Transverse colon (tissue), 4 donors: ENCODE results near the gene CTNND2. TPM values are rescaled to one million over a fixed set of nuclear protein-coding genes. Genes with fewer than 3 reads are reported as not detected.

Experiments
- DNase-seq: peaks from one replicate; pipeline ENCODE4 v3.0.0-alpha.2; 2019
- H3K27ac ChIP-seq, 4 donors: fragments of 200-600 bp; sonication (generic); 2 replicates each; pipeline ENCODE4 v1.5.1; 2016 to 2018; ENCODE audit warnings: inconsistent platforms in 4 of 4
- H3K27me3 ChIP-seq: fragments of 200-600 bp; sonication (generic); 2 replicates; pipeline ENCODE4 v1.5.1; 2017; ENCODE audit warnings: inconsistent platforms
- H3K36me3 ChIP-seq, 4 donors: fragments of 200-600 bp; sonication (generic); 2 replicates each; pipeline ENCODE4 v1.5.1; 2017 to 2019; ENCODE audit warnings: inconsistent platforms in 4 of 4
- H3K4me1 ChIP-seq, 4 donors: fragments of 200-600 bp; sonication (generic); 2 replicates each; pipeline ENCODE4 v1.5.1; 2017 to 2020; ENCODE audit warnings: inconsistent platforms in 4 of 4
- H3K4me3 ChIP-seq, 4 donors: fragments of 200-600 bp; sonication (generic); 1 replicate in 1 of 4; 2 replicates in 3 of 4; pipeline versions ENCODE4 v1.5.1 to v1.6.1; 2017 to 2019; ENCODE audit warnings: inconsistent platforms in 4 of 4
- H3K9me3 ChIP-seq, 2 donors: fragments of 200-600 bp; sonication (generic); 2 replicates each; pipeline ENCODE4 v1.5.1; 2017 to 2019; ENCODE audit warnings: inconsistent platforms in 2 of 2
- EP300 ChIP-seq: sonication (generic); formaldehyde crosslinking; IDR thresholded peaks from one replicate; pipeline ENCODE4 v1.6.1; 2017; ENCODE audit warnings: antibody characterized with exemption, low read depth
- POLR2A ChIP-seq: fragments of 450-650 bp; IDR thresholded peaks from one replicate; pipeline ENCODE4 v1.6.1; 2016; ENCODE audit warnings: antibody characterized with exemption, mild to moderate bottlenecking, moderate library complexity
- POLR2AphosphoS5 ChIP-seq, 3 donors: sonication (generic); formaldehyde crosslinking; IDR thresholded peaks; one replicate each; pipeline ENCODE4 v1.6.1; 2016; ENCODE audit warnings: antibody characterized with exemption in 3 of 3
- WGBS, 2 donors: methylation state at CpG; one replicate each; pipeline ENCODE4 v1.1.5; 2018; ENCODE audit warnings: low coverage in 1 of 2; 5-methylcytosine and 5-hydroxymethylcytosine counted together
- in situ Hi-C, 4 donors: fragments of 200-750 bp; cut with MboI; loops; one replicate each; pipeline versions ENCODE4 v1.15.0 to v1.15.1; 2017; ENCODE audit warnings: low sequenced_read_pairs in 3 of 4, low pct_ligation_motif_present in 1 of 4, low pct_unique_long_range_greater_than_20kb in 1 of 4
- intact Hi-C: fragments of 100-400 bp; cut with DNase I; formaldehyde crosslinking; loops from one replicate; pipeline ENCODE4 v1.15.1; 2023; ENCODE audit warnings: low total_unique reads
- total RNA-seq, 4 donors: library from RNA; depleted of rRNA; stranded (reverse); fragments of >200 nt; gene quantifications; one replicate each; pipeline ENCODE4 v1.1.0, GENCODE V29; 2016
- TF ChIP-seq, protein P1 (sequence below), 5 experiments: fragments of 200-600 bp in 3 of 5; fragments of 450-650 bp in 2 of 5; sonication (generic) in 3 of 5; IDR thresholded peaks; 1 replicate in 2 of 5; 2 replicates in 3 of 5; pipeline ENCODE4 v1.5.1; 2016 to 2017; ENCODE audit warnings: antibody characterized with exemption in 5 of 5, inconsistent platforms in 3 of 5, mild to moderate bottlenecking in 2 of 5, moderate library complexity in 1 of 5

Gene CTNND2
- total RNA-seq, 4 donors from 2014 or later: 1.9 to 2.1 TPM; not detected in 2

DNA sequence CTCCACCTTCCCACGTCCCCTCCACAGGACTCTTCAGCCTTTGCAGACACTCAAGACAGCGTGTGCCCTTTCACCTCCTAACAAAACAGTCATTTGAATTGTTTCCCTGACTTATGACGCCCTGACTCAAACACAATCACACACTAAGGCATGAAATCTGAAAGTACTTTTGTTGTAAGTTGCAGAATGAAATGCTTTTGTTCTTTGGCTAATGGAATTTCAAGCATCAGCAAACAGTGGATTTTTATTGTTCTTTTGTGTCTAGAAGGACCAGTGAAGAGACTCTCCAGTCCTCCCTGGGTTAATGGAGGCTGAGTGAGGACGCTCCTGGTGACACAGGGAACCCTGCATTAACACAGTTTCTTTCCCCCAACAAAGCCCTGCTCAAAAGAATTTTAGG, 380.1 kb downstream of the CTNND2 start:
- Histone ChIP-seq H3K36me3 (no peaks in the 10 kb centered on the region), H3K27ac (no peak overlapping the region), H3K4me1 (no peaks in the 10 kb centered on the region), H3K4me3 (no peak overlapping the region), H3K27me3 (no peaks in the 10 kb centered on the region), H3K9me3 (no peaks in the 10 kb centered on the region)
- no peak for DNase-seq
- 48 to 51% methylated on average over 2 to 4 of the region's 4 CpGs for WGBS, 2 donors
- in situ Hi-C loops (no loop called here), intact Hi-C loops (no loop called here)
- TF ChIP-seq EP300: no peak
- no peak for TF ChIP-seq POLR2A
- TF ChIP-seq, protein P1, sequence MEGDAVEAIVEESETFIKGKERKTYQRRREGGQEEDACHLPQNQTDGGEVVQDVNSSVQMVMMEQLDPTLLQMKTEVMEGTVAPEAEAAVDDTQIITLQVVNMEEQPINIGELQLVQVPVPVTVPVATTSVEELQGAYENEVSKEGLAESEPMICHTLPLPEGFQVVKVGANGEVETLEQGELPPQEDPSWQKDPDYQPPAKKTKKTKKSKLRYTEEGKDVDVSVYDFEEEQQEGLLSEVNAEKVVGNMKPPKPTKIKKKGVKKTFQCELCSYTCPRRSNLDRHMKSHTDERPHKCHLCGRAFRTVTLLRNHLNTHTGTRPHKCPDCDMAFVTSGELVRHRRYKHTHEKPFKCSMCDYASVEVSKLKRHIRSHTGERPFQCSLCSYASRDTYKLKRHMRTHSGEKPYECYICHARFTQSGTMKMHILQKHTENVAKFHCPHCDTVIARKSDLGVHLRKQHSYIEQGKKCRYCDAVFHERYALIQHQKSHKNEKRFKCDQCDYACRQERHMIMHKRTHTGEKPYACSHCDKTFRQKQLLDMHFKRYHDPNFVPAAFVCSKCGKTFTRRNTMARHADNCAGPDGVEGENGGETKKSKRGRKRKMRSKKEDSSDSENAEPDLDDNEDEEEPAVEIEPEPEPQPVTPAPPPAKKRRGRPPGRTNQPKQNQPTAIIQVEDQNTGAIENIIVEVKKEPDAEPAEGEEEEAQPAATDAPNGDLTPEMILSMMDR (IDR thresholded peaks at IDR 0.05): no peak
- no peak for TF ChIP-seq POLR2AphosphoS5 (IDR thresholded peaks at IDR 0.05)

DNA sequence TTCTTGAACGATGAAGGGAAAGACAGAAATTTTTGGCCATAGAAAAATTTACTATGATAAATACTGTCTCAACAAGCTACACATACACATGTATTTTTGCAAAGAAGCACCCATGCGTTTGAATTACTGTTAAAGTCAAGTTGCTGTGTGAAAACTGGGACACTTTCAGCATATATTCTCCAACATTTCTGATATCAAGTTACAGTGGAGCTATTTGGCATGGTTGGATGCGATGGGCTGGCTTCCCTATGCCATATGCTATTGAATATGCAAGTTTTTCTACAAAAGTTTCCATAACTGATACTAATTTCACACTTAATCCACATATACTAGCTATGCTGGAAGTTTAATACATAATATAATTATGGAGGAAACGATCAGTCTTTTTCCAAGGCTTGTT, 381.4 kb downstream of the CTNND2 start:
- no peak for TF ChIP-seq POLR2AphosphoS5 (IDR thresholded peaks at IDR 0.05)
- TF ChIP-seq EP300: no peak
- TF ChIP-seq, protein P1 (IDR thresholded peaks at IDR 0.05): no peak
- TF ChIP-seq POLR2A: no peak
- 69 to 84% methylated on average over 4 of the region's 4 CpGs for WGBS, 2 donors
- Histone ChIP-seq H3K4me3 (no peak overlapping the region), H3K27me3 (no peaks in the 10 kb centered on the region), H3K9me3 (no peaks in the 10 kb centered on the region), H3K4me1 (no peaks in the 10 kb centered on the region), H3K27ac (no peak overlapping the region), H3K36me3 (no peaks in the 10 kb centered on the region)
- intact Hi-C loops: no loop called here
- no peak for DNase-seq
- in situ Hi-C loops: no loop called here

DNA sequence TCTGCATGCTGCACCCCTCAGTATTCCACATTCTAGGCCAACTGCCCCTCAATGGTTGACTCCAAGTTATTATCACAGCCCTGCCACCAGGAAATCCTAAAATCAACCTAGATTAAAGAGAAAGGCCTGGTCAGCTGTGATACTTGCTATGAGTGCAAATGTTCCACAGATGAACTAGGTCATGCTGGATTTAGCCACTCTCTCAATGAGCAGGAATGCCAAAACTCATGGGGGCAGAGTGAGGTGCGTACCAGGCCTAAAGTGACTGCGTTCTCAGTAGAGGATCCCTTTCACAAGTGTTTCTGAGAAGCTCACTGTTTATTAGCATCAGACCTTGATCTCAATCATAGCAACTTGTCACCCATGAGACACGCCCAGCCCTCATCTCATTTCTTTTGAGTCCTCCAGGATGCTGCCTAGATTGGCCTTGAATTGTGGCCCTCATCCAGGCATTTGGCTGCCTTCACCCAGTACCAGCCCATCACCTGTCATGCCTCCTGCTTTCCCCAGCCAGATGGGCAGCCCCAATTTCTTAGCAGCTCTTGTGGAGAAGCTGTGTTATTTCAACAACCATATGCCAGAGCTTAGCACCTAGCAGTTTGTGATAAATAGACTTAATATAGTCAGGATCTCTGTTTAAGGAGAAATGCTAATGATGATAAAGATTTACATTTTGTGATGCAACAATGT, 383.9 kb downstream of the CTNND2 start:
- Histone ChIP-seq H3K9me3 (no peaks in the 10 kb centered on the region), H3K27me3 (no peaks in the 10 kb centered on the region), H3K4me1 (no peaks in the 10 kb centered on the region), H3K36me3 (no peaks in the 10 kb centered on the region), H3K4me3 (no peak overlapping the region), H3K27ac (no peak overlapping the region)
- intact Hi-C loops (no loop called here), in situ Hi-C loops (no loop called here)
- no peak for TF ChIP-seq POLR2AphosphoS5 (IDR thresholded peaks at IDR 0.05)
- no peak for DNase-seq
- 89% methylated on average over 3 of the region's 3 CpGs; no CpG with 5 or more reads in 1 of the 2 donors for WGBS, 2 donors

DNA sequence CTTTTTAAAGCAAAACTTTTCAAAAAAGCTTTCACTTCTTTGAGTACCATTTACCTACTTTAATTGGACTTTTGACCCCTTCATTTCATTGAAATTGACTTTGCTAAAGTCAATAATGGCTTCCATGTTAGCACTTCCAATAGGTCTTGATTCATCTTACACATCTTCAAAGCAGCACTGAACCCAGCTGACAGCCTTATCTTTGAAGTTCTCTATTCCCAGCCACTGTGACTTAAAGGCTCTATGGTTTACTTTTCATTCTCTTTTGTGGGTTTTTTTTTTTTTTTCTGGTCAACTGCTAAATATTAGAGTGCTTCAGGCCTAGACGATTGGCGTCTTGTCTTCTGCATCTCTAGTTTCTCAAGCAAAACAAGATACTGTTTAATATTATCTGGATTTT, 385.0 kb downstream of the CTNND2 start:
- WGBS, 2 donors: 92 to 94% methylated on average over 2 of the region's 2 CpGs
- Histone ChIP-seq H3K4me1 (no peaks in the 10 kb centered on the region), H3K27ac (no peak overlapping the region), H3K36me3 (no peaks in the 10 kb centered on the region), H3K9me3 (no peaks in the 10 kb centered on the region), H3K4me3 (no peak overlapping the region), H3K27me3 (no peaks in the 10 kb centered on the region)
- DNase-seq: no peak
- intact Hi-C loops: no loop called here
- TF ChIP-seq EP300: no peak
- TF ChIP-seq POLR2A: no peak
- TF ChIP-seq POLR2AphosphoS5 (IDR thresholded peaks at IDR 0.05): no peak
- TF ChIP-seq, protein P1 (IDR thresholded peaks at IDR 0.05): no peak
- in situ Hi-C loops: no loop called here

DNA sequence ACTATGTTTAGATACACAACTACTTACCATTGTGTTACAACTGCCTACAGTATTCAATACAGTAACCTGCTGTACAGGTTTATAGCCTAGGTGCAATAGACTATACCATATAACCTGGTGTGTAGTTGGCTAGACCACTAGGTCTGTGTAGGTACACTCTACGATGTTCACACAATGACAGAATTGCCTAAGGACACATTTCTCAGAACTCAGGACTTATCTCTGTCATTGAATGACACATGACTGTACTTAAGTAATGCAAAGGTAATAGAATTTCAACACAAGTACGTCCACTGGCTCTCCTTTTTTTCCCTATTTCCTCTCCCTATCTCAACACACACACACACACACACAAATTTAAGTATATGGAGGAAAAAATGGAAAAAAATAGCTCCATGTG, 385.6 kb downstream of the CTNND2 start:
- Histone ChIP-seq H3K9me3 (no peaks in the 10 kb centered on the region), H3K36me3 (no peaks in the 10 kb centered on the region), H3K27ac (no peak overlapping the region), H3K27me3 (no peaks in the 10 kb centered on the region), H3K4me1 (no peaks in the 10 kb centered on the region), H3K4me3 (no peak overlapping the region)
- no peak for DNase-seq
- in situ Hi-C loops: no loop called here
- intact Hi-C loops: no loop called here
- WGBS, 2 donors: 39 to 47% methylated on average over 2 of the region's 2 CpGs
- TF ChIP-seq POLR2A: no peak
- TF ChIP-seq, protein P1 (IDR thresholded peaks at IDR 0.05): no peak
- TF ChIP-seq POLR2AphosphoS5 (IDR thresholded peaks at IDR 0.05): no peak
- TF ChIP-seq EP300: no peak
